Smooth muscle cell (in vitro differentiated cells): ENCODE data around the gene WEE2. TPM values are rescaled to one million over a fixed set of nuclear protein-coding genes. Genes with fewer than 3 reads are reported as not detected.
"Not testable (repeated sequence)": the region's sequence is repeated elsewhere in the genome, so short reads cannot be mapped to it uniquely, and the experiment has no call there.

Source experiments
- DNase-seq: peaks from one replicate; lab custom pipeline; 2025; ENCODE audit not compliant: unreplicated experiment; lab: John Stamatoyannopoulos, UW
- H2AFZ ChIP-seq: fragments of 200-600 bp; sonication (generic); 2 replicates; pipeline ENCODE4 v1.6.0; 2016; ENCODE audit warnings: antibody characterized with exemption, low read depth, mild to moderate bottlenecking
- H3F3A ChIP-seq: fragments of 200-600 bp; sonication (generic); 2 replicates; pipeline ENCODE4 v1.6.0; 2017; ENCODE audit warnings: antibody characterized with exemption, low read depth
- H3K27ac ChIP-seq: fragments of 200-600 bp; sonication (generic); 2 replicates; pipeline ENCODE4 v1.5.1; 2016; ENCODE audit warnings: low read depth, mild to moderate bottlenecking
- H3K27me3 ChIP-seq: fragments of 200-600 bp; sonication (generic); 2 replicates; pipeline ENCODE4 v1.6.1; 2016; ENCODE audit warnings: low read depth, mild to moderate bottlenecking
- H3K36me3 ChIP-seq: fragments of 200-600 bp; sonication (generic); 2 replicates; pipeline ENCODE4 v1.5.1; 2016; ENCODE audit warnings: low read depth
- H3K4me1 ChIP-seq: fragments of 200-600 bp; sonication (generic); 2 replicates; pipeline ENCODE4 v1.5.1; 2016; ENCODE audit warnings: low read depth
- H3K4me2 ChIP-seq: fragments of 200-600 bp; sonication (generic); 2 replicates; pipeline ENCODE4 v1.6.0; 2016; ENCODE audit warnings: mild to moderate bottlenecking
- H3K4me3 ChIP-seq: fragments of 200-600 bp; sonication (generic); 2 replicates; pipeline ENCODE4 v1.5.1; 2016; ENCODE audit warnings: mild to moderate bottlenecking
- H3K79me2 ChIP-seq: fragments of 200-600 bp; sonication (generic); 2 replicates; pipeline ENCODE4 v1.6.0; 2016; ENCODE audit warnings: low read depth, mild to moderate bottlenecking
- H3K9ac ChIP-seq: fragments of 200-600 bp; sonication (generic); 2 replicates; pipeline ENCODE4 v1.6.0; 2016; ENCODE audit warnings: low read depth
- H3K9me3 ChIP-seq: fragments of 200-600 bp; sonication (generic); replicated peaks from 2 replicates; pipeline ENCODE4 v1.5.1; 2016; ENCODE audit warnings: low read depth
- H4K20me1 ChIP-seq: fragments of 200-600 bp; sonication (generic); 2 replicates; pipeline ENCODE4 v1.6.0; 2016; ENCODE audit warnings: low read depth
- WGBS: methylation state at CpG from one replicate; pipeline ENCODE4 v1.1.7; 2016; ENCODE audit warnings: low lambda C conversion rate; 5-methylcytosine and 5-hydroxymethylcytosine counted together
- polyA plus RNA-seq: library from polyadenylated mRNA; unstranded; fragments of >200 nt; fragmentation: Nextera tagmentation; extraction: Ambion mirVana; gene quantifications from 2 replicates; pipeline ENCODE4 v1.2.1, GENCODE V29; 2016
- small RNA-seq: library from RNA; depleted of rRNA; stranded (forward); fragments of <200 nt; gene quantifications from one replicate; pipeline ENCODE3, GENCODE V24; 2014
- total RNA-seq: library from RNA; depleted of rRNA; stranded (reverse); fragments of >200 nt; gene quantifications from 2 replicates; pipeline ENCODE4 v1.2.3, GENCODE V29; 2014
- TF ChIP-seq, protein P1 (sequence below): fragments of 200-600 bp; sonication (generic); IDR thresholded peaks from 2 replicates; pipeline ENCODE4 v1.5.1; 2017; ENCODE audit warnings: borderline replicate concordance, mild to moderate bottlenecking, antibody characterized with exemption; ENCODE audit not compliant: insufficient read depth, poor library complexity, severe bottlenecking

The WEE2 gene
- total and polyA plus RNA-seq, 2 experiments from 2014 or later = not detected

DNA sequence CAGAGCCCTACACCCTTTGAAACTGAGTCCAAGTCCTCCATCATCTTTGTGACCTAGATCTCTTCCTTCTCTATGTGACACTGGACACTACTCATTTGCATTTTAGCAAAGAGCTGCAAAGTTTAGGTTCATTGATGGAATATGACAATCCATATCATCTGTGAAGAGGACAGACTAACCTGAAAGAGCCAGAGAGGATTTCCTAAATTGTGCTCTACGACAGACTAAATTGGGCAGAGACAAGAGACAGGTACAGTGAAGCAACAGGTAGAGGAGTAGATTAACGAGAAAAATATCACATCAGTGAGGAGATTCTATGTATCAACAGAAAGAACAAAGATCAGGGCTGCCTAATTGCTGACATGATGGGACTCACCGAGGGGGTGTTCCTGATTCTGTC, 55.6 kb downstream of the WEE2 start, which contains the start of gene TAS2R3:
Gene TAS2R3 (plus strand): TSS at position 301 of the 400 bp plus-strand sequence. CDS start 62 bp downstream, at position 363.
- Histone ChIP-seq H3K27me3 (no peaks in the 10 kb centered on the region), H4K20me1 (no peaks in the 10 kb centered on the region), H3K79me2 (no peaks in the 10 kb centered on the region), H3K27ac (no peak within 1 kb of the TSS), H3K4me3 (no peak within 1 kb of the TSS), H3K36me3 (no peaks in the 10 kb centered on the region), H3K9ac (no peak within 1 kb of the TSS), H3K4me2 (no peak within 1 kb of the TSS), H2AFZ (no peak within 1 kb of the TSS), H3K4me1 (no peaks in the 10 kb centered on the region), H3K9me3 (no peaks in the 10 kb centered on the region), H3F3A (no peaks in the 10 kb centered on the region)
- DNase-seq = no peak
- TF ChIP-seq, protein P1, sequence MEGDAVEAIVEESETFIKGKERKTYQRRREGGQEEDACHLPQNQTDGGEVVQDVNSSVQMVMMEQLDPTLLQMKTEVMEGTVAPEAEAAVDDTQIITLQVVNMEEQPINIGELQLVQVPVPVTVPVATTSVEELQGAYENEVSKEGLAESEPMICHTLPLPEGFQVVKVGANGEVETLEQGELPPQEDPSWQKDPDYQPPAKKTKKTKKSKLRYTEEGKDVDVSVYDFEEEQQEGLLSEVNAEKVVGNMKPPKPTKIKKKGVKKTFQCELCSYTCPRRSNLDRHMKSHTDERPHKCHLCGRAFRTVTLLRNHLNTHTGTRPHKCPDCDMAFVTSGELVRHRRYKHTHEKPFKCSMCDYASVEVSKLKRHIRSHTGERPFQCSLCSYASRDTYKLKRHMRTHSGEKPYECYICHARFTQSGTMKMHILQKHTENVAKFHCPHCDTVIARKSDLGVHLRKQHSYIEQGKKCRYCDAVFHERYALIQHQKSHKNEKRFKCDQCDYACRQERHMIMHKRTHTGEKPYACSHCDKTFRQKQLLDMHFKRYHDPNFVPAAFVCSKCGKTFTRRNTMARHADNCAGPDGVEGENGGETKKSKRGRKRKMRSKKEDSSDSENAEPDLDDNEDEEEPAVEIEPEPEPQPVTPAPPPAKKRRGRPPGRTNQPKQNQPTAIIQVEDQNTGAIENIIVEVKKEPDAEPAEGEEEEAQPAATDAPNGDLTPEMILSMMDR = no peak
- WGBS = 96% methylated on average over 3 of the region's 3 CpGs

- H3K4me2 ChIP-seq, H4K20me1 ChIP-seq, H3F3A ChIP-seq, H3K9ac ChIP-seq, H2AFZ ChIP-seq, H3K79me2 ChIP-seq, DNase-seq, H3K4me1 ChIP-seq, H3K4me3 ChIP-seq, H3K27ac ChIP-seq, H3K9me3 ChIP-seq, H3K27me3 ChIP-seq, H3K36me3 ChIP-seq: not testable (repeated sequence)
- WGBS = 97% methylated on average over 3 of the region's 3 CpGs
Measured at GRCh38 chr7:141770083-141770583, 62.0 kb downstream of the WEE2 start.

DNA sequence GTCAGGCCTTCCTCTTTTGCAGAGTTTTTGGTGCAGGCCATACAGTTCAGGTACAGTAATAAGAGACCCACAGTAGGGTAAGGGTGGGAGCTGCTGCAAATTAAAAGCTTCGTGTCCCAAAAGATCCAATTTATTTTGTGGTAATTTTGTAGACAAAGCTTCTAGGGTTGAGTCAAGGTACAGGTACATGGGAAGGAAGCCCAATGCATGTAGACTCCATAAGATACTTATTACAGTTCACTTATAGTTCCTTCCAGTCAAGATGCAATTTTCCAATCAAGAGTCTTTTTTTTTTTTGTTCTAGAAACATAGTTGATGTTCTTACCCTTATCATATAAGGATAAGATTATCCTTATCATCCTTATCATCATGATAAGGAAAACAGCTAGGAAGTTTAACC, 68.2 kb downstream of the WEE2 start, which contains the start of gene TAS2R4:
Gene TAS2R4 (plus strand): TSS at position 301 of the 400 bp plus-strand sequence. CDS start 1,815 bp downstream, outside the sequence.
- H4K20me1 ChIP-seq = no peaks in the 10 kb centered on the region
- no peak within 1 kb of the TSS for H3K9ac ChIP-seq
- H3K4me3 ChIP-seq = no peak within 1 kb of the TSS
- H3F3A ChIP-seq = no peaks in the 10 kb centered on the region
- H2AFZ ChIP-seq = no peak within 1 kb of the TSS
- TF ChIP-seq, protein P1 = no peak
- H3K4me2 ChIP-seq = no peak within 1 kb of the TSS
- no peak within 1 kb of the TSS for H3K27ac ChIP-seq
- no peaks in the 10 kb centered on the region for H3K36me3 ChIP-seq
- no peaks in the 10 kb centered on the region for H3K4me1 ChIP-seq
- H3K27me3 ChIP-seq = no peaks in the 10 kb centered on the region
- H3K9me3 ChIP-seq = no peaks in the 10 kb centered on the region
- no peak for DNase-seq
- WGBS = 96% methylated on average over 1 of the region's 1 CpG
- H3K79me2 ChIP-seq = no peaks in the 10 kb centered on the region

Small RNA genes within 50 kb of the gene (small RNA-seq; reads per million reads assigned to genes)
- gene RNU1-82P = not detected

Other genes starting within 250 kb of the WEE2 start
- 32.4 and 38.5 TPM in 2 replicates for gene AGK, start 156.9 kb upstream of the WEE2 start, total RNA-seq
- 19.7 and 22.3 TPM in 2 replicates for gene AGK, start 156.9 kb upstream of the WEE2 start, polyA plus RNA-seq
- gene DENND11, start 6.2 kb upstream of the WEE2 start, total RNA-seq = 9.3 and 10.3 TPM in 2 replicates
- 3.2 and 3.7 TPM in 2 replicates for gene DENND11, start 6.2 kb upstream of the WEE2 start, polyA plus RNA-seq
- 178 and 255 TPM in 2 replicates for gene SSBP1, start 30.0 kb downstream of the WEE2 start, total RNA-seq
- gene SSBP1, start 30.0 kb downstream of the WEE2 start, polyA plus RNA-seq = 202 and 225 TPM in 2 replicates
- gene TAS2R3, start 55.7 kb downstream of the WEE2 start, total RNA-seq = 0.40 and 0.54 TPM in 2 replicates
- gene TAS2R3, start 55.7 kb downstream of the WEE2 start, polyA plus RNA-seq = not detected in 2 replicates
- gene TAS2R4, start 68.3 kb downstream of the WEE2 start, total RNA-seq = 1.1 and 1.3 TPM in 2 replicates
- 0.52 TPM in 1 of 2 replicates, not detected in the other for gene TAS2R4, start 68.3 kb downstream of the WEE2 start, polyA plus RNA-seq
- 0.36 and 3.1 TPM in 2 replicates for gene TAS2R5, start 81.9 kb downstream of the WEE2 start, total RNA-seq
- not detected in 2 replicates for gene TAS2R5, start 81.9 kb downstream of the WEE2 start, polyA plus RNA-seq
- gene PRSS37, start 133.1 kb downstream of the WEE2 start, total RNA-seq = not detected in 2 replicates
- gene PRSS37, start 133.1 kb downstream of the WEE2 start, polyA plus RNA-seq = not detected in 2 replicates
- 0.27 TPM in 1 of 2 replicates, not detected in the other for gene OR9A4, start 208.0 kb downstream of the WEE2 start, total RNA-seq
- not detected in 2 replicates for gene OR9A4, start 208.0 kb downstream of the WEE2 start, polyA plus RNA-seq
- gene CLEC5A, start 238.6 kb downstream of the WEE2 start, total RNA-seq = not detected in 2 replicates
- gene CLEC5A, start 238.6 kb downstream of the WEE2 start, polyA plus RNA-seq = not detected in 2 replicates